NCI-H69 (cell line): ENCODE data around the gene UMODL1.

Source experiments
- DNase-seq: peaks from one replicate; lab custom pipeline; 2025; lab: John Stamatoyannopoulos, UW

UMODL1 gene

GRCh38 chr21:42096566-42096965 lies 25.4 kb downstream of the UMODL1 start:
- DNase-seq = no peak

GRCh38 chr21:42097274-42097673 lies 26.2 kb downstream of the UMODL1 start:
- peak; percentile 31 for DNase-seq

GRCh38 chr21:42097860-42098454 lies 26.8 kb downstream of the UMODL1 start:
- DNase-seq = peak; percentile 86

GRCh38 chr21:42098957-42099505 lies 27.9 kb downstream of the UMODL1 start:
- no peak for DNase-seq

GRCh38 chr21:42101246-42101645 lies 30.1 kb downstream of the UMODL1 start:
- DNase-seq = no peak

- DNase-seq = no peak
Measured at GRCh38 chr21:42102076-42102475, 31.0 kb downstream of the UMODL1 start.

GRCh38 chr21:42102526-42102925 lies 31.4 kb downstream of the UMODL1 start:
- DNase-seq = no peak

GRCh38 chr21:42102991-42103390 lies 31.9 kb downstream of the UMODL1 start:
- DNase-seq = no peak

- DNase-seq = no peak
Measured at GRCh38 chr21:42103843-42104242, 32.7 kb downstream of the UMODL1 start.

GRCh38 chr21:42105476-42106315 lies 34.6 kb downstream of the UMODL1 start:
- DNase-seq = no peak

GRCh38 chr21:42106425-42106824 lies 35.3 kb downstream of the UMODL1 start:
- no peak for DNase-seq

GRCh38 chr21:42107177-42107880 lies 36.2 kb downstream of the UMODL1 start:
- no peak for DNase-seq

- DNase-seq = peak; percentile 90
Measured at GRCh38 chr21:42107881-42108553, 36.9 kb downstream of the UMODL1 start.

- no peak for DNase-seq
Measured at GRCh38 chr21:42108554-42109340, 37.6 kb downstream of the UMODL1 start.

- DNase-seq = no peak
Measured at GRCh38 chr21:42109473-42109872, 38.4 kb downstream of the UMODL1 start.

- no peak for DNase-seq
Measured at GRCh38 chr21:42109873-42110525, 38.9 kb downstream of the UMODL1 start.

GRCh38 chr21:42110691-42111469 lies 39.8 kb downstream of the UMODL1 start:
- no peak for DNase-seq

GRCh38 chr21:42111470-42111743 lies 40.3 kb downstream of the UMODL1 start:
- no peak for DNase-seq

- no peak for DNase-seq
Measured at GRCh38 chr21:42111811-42112210, 40.7 kb downstream of the UMODL1 start.

- DNase-seq = no peak
Measured at GRCh38 chr21:42112238-42112637, 41.1 kb downstream of the UMODL1 start.
